ENCODE measurements around the gene TARBP2. TPM values are rescaled to one million over a fixed set of nuclear protein-coding genes. Genes with fewer than 3 reads are reported as not detected.

Gene TARBP2
- total RNA-seq, 6 experiments from 2014 or later: 15.1 to 20.8 (median 17.8) TPM

DNA sequence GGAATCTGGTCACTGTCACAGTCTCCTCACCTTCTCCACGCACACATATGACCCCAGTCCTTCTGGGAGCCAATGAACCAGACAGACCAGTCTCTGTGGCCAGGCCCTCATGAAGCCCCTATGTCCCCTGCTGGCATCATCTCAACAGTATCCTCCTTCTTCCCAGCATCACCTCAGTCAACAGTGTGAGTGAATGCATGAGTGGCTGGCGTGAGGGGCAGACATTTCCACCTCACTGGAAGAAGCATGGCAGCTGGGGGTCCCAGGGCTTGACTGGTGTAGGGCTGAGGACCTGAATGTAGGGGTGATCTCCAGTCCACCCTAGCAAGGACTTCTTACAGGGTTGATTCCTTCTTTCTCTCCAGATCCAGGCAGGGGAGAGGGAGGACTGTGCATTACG, 3.6 kb upstream of the TARBP2 start:
- Histone ChIP-seq H3K27ac (no peak overlapping the region), H3K4me3 (no peak overlapping the region), H3K36me3 (no peaks in the 10 kb centered on the region), H3K27me3 (no peaks in the 10 kb centered on the region), H3K9me3 (no peaks in the 10 kb centered on the region), H3K4me1 (peaks cover 0 to 21% (median 10%) of the 10 kb centered on the region in 4 donors)
- TF ChIP-seq, protein P1, sequence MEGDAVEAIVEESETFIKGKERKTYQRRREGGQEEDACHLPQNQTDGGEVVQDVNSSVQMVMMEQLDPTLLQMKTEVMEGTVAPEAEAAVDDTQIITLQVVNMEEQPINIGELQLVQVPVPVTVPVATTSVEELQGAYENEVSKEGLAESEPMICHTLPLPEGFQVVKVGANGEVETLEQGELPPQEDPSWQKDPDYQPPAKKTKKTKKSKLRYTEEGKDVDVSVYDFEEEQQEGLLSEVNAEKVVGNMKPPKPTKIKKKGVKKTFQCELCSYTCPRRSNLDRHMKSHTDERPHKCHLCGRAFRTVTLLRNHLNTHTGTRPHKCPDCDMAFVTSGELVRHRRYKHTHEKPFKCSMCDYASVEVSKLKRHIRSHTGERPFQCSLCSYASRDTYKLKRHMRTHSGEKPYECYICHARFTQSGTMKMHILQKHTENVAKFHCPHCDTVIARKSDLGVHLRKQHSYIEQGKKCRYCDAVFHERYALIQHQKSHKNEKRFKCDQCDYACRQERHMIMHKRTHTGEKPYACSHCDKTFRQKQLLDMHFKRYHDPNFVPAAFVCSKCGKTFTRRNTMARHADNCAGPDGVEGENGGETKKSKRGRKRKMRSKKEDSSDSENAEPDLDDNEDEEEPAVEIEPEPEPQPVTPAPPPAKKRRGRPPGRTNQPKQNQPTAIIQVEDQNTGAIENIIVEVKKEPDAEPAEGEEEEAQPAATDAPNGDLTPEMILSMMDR (IDR thresholded peaks at IDR 0.05): no peak
- no peak for TF ChIP-seq POLR2A (IDR thresholded peaks at IDR 0.05)
- intact Hi-C loops (cut with DNase I): no loop called here
- no peak for ATAC-seq
- peak in 1 of 3 donors; percentile 35 for DNase-seq
- 85% methylated on average over 3 of the region's 3 CpGs for WGBS (ENCODE audit: insufficient coverage, low coverage, low lambda C conversion rate, missing lambda C conversion rate)

DNA sequence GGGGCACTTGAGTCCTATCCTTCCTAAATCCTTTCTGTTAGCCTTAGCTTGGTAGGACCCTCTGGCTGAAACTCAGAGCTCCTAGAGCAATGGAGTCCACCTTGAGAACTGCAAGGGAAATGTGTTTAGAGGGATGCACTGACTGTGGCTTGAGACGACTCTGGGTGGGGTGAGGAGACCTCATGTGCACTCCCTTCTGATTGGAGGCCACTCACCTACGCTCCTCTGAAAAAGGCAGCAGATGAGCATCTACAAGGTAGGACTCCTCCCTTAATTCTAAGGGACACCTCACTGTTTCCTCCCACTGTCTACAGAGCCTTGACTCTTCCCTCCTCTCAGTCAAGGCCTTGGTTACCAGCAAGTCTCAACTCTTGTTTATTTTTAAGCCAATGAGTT, 2.9 kb upstream of the TARBP2 start:
- DNase-seq (peak in 1 of 3 donors; percentile 26), ATAC-seq (no peak)
- H3K4me1 ChIP-seq: peaks cover 0 to 20% (median 10%) of the 10 kb centered on the region in 4 donors
- no peaks in the 10 kb centered on the region for H3K9me3 ChIP-seq
- H3K27me3 ChIP-seq: no peaks in the 10 kb centered on the region
- H3K27ac ChIP-seq: no peak overlapping the region
- TF ChIP-seq, protein P1 (IDR thresholded peaks at IDR 0.05): no peak
- no peak for TF ChIP-seq POLR2A (IDR thresholded peaks at IDR 0.05)
- 67% methylated on average over 1 of the region's 2 CpGs for WGBS (ENCODE audit: insufficient coverage, low coverage, low lambda C conversion rate, missing lambda C conversion rate)
- intact Hi-C loops (cut with DNase I): no loop called here
- no peaks in the 10 kb centered on the region for H3K36me3 ChIP-seq
- H3K4me3 ChIP-seq: no peak overlapping the region

DNA sequence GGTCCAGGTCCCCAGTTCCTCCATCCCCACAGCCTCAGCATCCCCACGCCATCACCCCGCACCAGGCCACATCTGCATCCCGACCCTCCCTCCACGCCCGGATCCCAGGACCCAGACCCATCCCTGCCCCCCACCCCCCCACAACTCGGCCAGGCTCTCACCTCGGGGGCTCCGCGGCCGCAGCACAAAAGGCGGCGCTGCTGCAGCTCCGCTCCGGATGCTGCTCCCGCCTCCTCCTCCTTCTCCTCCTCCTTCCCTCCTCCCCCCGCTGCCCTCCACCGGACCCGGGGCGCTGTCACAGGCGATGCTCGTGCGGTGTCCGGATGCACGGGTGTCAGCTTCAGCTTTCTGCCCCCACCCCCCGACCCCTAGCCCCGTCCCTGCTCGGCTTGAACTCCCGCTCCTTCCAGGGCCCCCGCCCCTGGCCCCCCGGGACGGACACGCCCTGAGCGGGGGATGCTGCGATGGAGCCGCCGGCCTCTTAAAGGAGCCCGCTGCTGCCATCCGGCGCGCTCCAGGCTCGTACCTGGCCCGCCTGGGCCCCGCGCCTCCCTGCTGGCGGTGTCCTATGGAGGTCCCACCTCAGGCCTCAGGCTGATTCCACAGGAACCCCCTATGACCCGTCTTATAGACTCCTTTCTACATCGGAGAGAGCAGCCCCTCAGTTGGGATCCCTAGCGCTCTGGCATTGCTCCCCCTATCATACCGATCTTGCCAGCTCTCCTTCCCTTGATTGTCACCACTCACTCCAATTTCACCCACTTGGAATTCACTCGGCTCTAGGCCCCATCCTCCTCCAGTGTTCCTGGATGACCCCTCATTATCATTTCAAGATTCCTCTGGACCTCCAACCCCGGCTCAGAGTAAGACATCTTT, 1.6 kb upstream of the TARBP2 start, which contains the start of gene MAP3K12:
TSS of gene MAP3K12 (minus strand) at position 193 of the 876 bp plus-strand sequence. CDS start 12,067 bp downstream, outside the sequence.
- Histone ChIP-seq H3K4me3 (peak within 1 kb of the TSS; percentile 33 to 89 (median 88)), H3K9me3 (no peaks in the 10 kb centered on the region), H3K27me3 (no peaks in the 10 kb centered on the region), H3K27ac (peak within 1 kb of the TSS; percentile 91 to 99 (median 98)), H3K36me3 (no peaks in the 10 kb centered on the region), H3K4me1 (peaks cover 0 to 16% (median 9%) of the 10 kb centered on the region in 4 donors)
- ATAC-seq (no peak), DNase-seq (peak; percentile 29 to 68 (median 53))
- intact Hi-C loops (cut with DNase I): loop anchor here in 1 of 2 donors (10.0 kb wide), 1 partner anchor 175 kb away; the partner anchor contains the start of gene AAAS
- 0% methylated on average over 28 of the region's 51 CpGs for WGBS (ENCODE audit: insufficient coverage, low coverage, low lambda C conversion rate, missing lambda C conversion rate)
- TF ChIP-seq POLR2A (IDR thresholded peaks at IDR 0.05): no peak

DNA sequence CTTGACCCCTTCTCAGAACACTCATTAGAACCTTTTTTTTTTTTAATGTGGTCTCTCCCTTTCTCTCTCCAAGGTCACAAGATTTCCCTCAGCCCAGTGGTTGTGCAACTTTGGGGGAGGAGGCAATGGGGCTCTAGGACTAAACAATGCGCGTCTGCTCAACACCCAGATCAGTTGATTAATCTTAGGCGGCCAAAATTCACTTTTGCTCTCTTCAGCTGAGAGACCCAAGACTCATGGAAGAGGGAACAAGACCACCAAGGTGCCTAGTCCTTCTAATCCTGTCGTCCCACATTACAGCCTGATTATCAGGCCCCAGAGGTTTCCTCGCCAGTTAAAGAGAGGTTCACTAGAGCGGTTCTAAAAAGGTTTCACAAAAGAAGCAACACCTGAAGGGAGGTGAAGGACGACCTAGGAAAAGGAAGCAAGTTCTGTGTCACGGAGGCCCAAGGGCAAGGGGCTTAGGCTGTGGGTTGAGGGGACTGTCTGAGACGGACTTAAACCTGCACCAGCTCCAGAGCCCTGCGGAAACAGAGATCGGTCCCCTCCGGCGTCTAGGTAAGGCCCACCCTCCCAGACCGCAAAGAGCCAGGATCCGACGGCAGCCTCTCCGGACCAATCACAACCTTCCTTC, 824 bp upstream of the TARBP2 start:
- H3K4me3 ChIP-seq: peak overlapping the region; percentile 33 to 89 (median 88)
- ATAC-seq: peak in 3 of 4 donors; percentile 8 to 10 (median 10)
- intact Hi-C loops (cut with DNase I): loop anchor here in 1 of 2 donors (10.0 kb wide), 1 partner anchor 175 kb away; the partner anchor contains the start of gene AAAS

More for the DNA sequence above, 824 bp upstream of the TARBP2 start:
- Histone ChIP-seq H3K4me1 (peaks cover 0 to 16% (median 9%) of the 10 kb centered on the region in 4 donors), H3K27me3 (no peaks in the 10 kb centered on the region), H3K27ac (peak overlapping the region; percentile 91 to 99 (median 98)), H3K36me3 (peaks cover 0 to 4% (median under 1%) of the 10 kb centered on the region in 4 donors), H3K9me3 (no peaks in the 10 kb centered on the region)
- DNase-seq: peak in 1 of 3 donors; percentile 59
- WGBS (ENCODE audit: insufficient coverage, low coverage, low lambda C conversion rate, missing lambda C conversion rate): under 1% methylated on average over 9 of the region's 17 CpGs
- peak; percentile 93 for TF ChIP-seq POLR2A (IDR thresholded peaks at IDR 0.05)
- TF ChIP-seq, protein P1 (IDR thresholded peaks at IDR 0.05): no peak
